ENCODE results near the gene NKAIN4. TPM values are rescaled to one million over a fixed set of nuclear protein-coding genes. Genes with fewer than 3 reads are reported as not detected.

The NKAIN4 gene
- polyA plus RNA-seq, 1 donor (not counting 4 experiments of a cell fraction or from before 2014, with no cell fraction given): not detected

GRCh38 chr20:63295422-63295821 is 41.2 kb upstream of the NKAIN4 start:
- H3K27ac ChIP-seq (ENCODE audit: control insufficient read depth, insufficient read depth, low read length): no peak overlapping the region
- no peaks in the 10 kb centered on the region for H3K9me3 ChIP-seq (ENCODE audit: control insufficient read depth, low read depth, low read length)
- TF ChIP-seq EZH2 (IDR thresholded peaks at IDR 0.05; ENCODE audit: low read length) (no peak), CTCF (optimal IDR thresholded peaks at IDR 0.05 in 1 of 3, IDR thresholded peaks at IDR 0.05 in 1 of 3, conservative IDR thresholded peaks at IDR 0.05 in 1 of 3; ENCODE audit: extremely low read depth in 1 of 3, insufficient read depth in 2 of 3, low read length in 3 of 3) (peak in 1 of 3 experiments; percentile 10)
- no peak for DNase-seq (ENCODE audit: low read depth, low spot score)
- H3K79me2 ChIP-seq (ENCODE audit: control insufficient read depth, insufficient read depth, low read length): no peaks in the 10 kb centered on the region
- no peak overlapping the region for H3K9ac ChIP-seq (ENCODE audit: control insufficient read depth, extremely low read depth, insufficient read depth, low read length)
- no peak overlapping the region for H2AFZ ChIP-seq (ENCODE audit: control insufficient read depth, low read length)
- no peak for FAIRE-seq
- no peaks in the 10 kb centered on the region for H3K4me1 ChIP-seq (ENCODE audit: control insufficient read depth, extremely low read depth, insufficient read depth, low read length)
- H3K4me3 ChIP-seq (ENCODE audit: control insufficient read depth in 2 of 3, extremely low read depth in 1 of 3, insufficient read depth in 2 of 3, low read depth in 1 of 3, low read length in 3 of 3): no peak overlapping the region
- no peaks in the 10 kb centered on the region for H3K36me3 ChIP-seq (ENCODE audit: control insufficient read depth in 2 of 2, extremely low read depth in 1 of 2, insufficient read depth in 2 of 2, low read length in 2 of 2)
- H3K9me1 ChIP-seq (ENCODE audit: control insufficient read depth, extremely low read depth, insufficient read depth, low read length): no peaks in the 10 kb centered on the region
- H4K20me1 ChIP-seq (ENCODE audit: control insufficient read depth, extremely low read depth, insufficient read depth, low read length): peaks cover 5% of the 10 kb centered on the region
- dilution Hi-C loops (cut with MboI; ENCODE audit: extremely low pct_ligation_motif_present, low sequenced_read_pairs): no loop called here
- H3K27me3 ChIP-seq (ENCODE audit: control insufficient read depth, extremely low read depth, insufficient read depth, low read length): peaks cover 26% of the 10 kb centered on the region
- H3K4me2 ChIP-seq (ENCODE audit: control insufficient read depth, extremely low read depth, insufficient read depth, low read depth, low read length): no peak overlapping the region

GRCh38 chr20:63295018-63295417 is 40.8 kb upstream of the NKAIN4 start:
- dilution Hi-C loops (cut with MboI; ENCODE audit: extremely low pct_ligation_motif_present, low sequenced_read_pairs): no loop called here
- no peaks in the 10 kb centered on the region for H3K9me1 ChIP-seq (ENCODE audit: control insufficient read depth, extremely low read depth, insufficient read depth, low read length)

More at GRCh38 chr20:63295018-63295417, 40.8 kb upstream of the NKAIN4 start:
- Histone ChIP-seq H3K79me2 (ENCODE audit: control insufficient read depth, insufficient read depth, low read length) (no peaks in the 10 kb centered on the region), H3K36me3 (ENCODE audit: control insufficient read depth in 2 of 2, extremely low read depth in 1 of 2, insufficient read depth in 2 of 2, low read length in 2 of 2) (no peaks in the 10 kb centered on the region), H2AFZ (ENCODE audit: control insufficient read depth, low read length) (no peak overlapping the region), H3K27me3 (ENCODE audit: control insufficient read depth, extremely low read depth, insufficient read depth, low read length) (peaks cover 26% of the 10 kb centered on the region), H3K4me3 (ENCODE audit: control insufficient read depth in 2 of 3, extremely low read depth in 1 of 3, insufficient read depth in 2 of 3, low read depth in 1 of 3, low read length in 3 of 3) (no peak overlapping the region), H3K9ac (ENCODE audit: control insufficient read depth, extremely low read depth, insufficient read depth, low read length) (no peak overlapping the region), H3K4me1 (ENCODE audit: control insufficient read depth, extremely low read depth, insufficient read depth, low read length) (no peaks in the 10 kb centered on the region), H3K9me3 (ENCODE audit: control insufficient read depth, low read depth, low read length) (no peaks in the 10 kb centered on the region), H3K4me2 (ENCODE audit: control insufficient read depth, extremely low read depth, insufficient read depth, low read depth, low read length) (no peak overlapping the region), H4K20me1 (ENCODE audit: control insufficient read depth, extremely low read depth, insufficient read depth, low read length) (peaks cover 5% of the 10 kb centered on the region), H3K27ac (ENCODE audit: control insufficient read depth, insufficient read depth, low read length) (no peak overlapping the region)
- TF ChIP-seq CTCF (optimal IDR thresholded peaks at IDR 0.05 in 1 of 3, IDR thresholded peaks at IDR 0.05 in 1 of 3, conservative IDR thresholded peaks at IDR 0.05 in 1 of 3; ENCODE audit: extremely low read depth in 1 of 3, insufficient read depth in 2 of 3, low read length in 3 of 3) (no peak), EZH2 (IDR thresholded peaks at IDR 0.05; ENCODE audit: low read length) (peak; percentile 16)
- no peak for FAIRE-seq
- no peak for DNase-seq (ENCODE audit: low read depth, low spot score)

All from keratinocyte (primary cell).